NOMO-1 treated with dmso at 0.1 percent for 144 hours (cell line): ENCODE measurements around the gene PGA4.
"Not testable (repeated sequence)": the region's sequence is repeated elsewhere in the genome, so short reads cannot be mapped to it uniquely, and the experiment has no call there.

Source experiments
- DNase-seq: peaks from one replicate; lab custom pipeline; 2025; ENCODE audit not compliant: unreplicated experiment; lab: John Stamatoyannopoulos, UW

The PGA4 gene

DNA sequence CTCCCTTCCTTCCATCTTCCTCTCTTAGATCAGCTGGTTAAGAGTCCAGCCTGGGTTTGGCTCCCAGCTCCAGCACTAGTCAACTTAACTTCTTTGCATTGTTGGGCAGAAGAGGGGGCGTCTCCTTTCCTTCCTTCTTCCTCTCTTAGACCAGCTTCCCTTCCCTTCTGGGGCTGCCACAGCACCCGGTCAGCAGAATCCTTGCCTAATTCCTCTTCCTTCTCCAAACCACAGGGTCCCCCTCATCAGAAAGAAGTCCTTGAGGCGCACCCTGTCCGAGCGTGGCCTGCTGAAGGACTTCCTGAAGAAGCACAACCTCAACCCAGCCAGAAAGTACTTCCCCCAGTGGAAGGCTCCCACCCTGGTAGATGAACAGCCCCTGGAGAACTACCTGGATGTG lies 18.3 kb upstream of the PGA4 start:
- not testable (repeated sequence) for DNase-seq

- not testable (repeated sequence) for DNase-seq
These were observed 17.6 kb upstream of the PGA4 start for GRCh38 chr11:61204502-61205059.

DNA sequence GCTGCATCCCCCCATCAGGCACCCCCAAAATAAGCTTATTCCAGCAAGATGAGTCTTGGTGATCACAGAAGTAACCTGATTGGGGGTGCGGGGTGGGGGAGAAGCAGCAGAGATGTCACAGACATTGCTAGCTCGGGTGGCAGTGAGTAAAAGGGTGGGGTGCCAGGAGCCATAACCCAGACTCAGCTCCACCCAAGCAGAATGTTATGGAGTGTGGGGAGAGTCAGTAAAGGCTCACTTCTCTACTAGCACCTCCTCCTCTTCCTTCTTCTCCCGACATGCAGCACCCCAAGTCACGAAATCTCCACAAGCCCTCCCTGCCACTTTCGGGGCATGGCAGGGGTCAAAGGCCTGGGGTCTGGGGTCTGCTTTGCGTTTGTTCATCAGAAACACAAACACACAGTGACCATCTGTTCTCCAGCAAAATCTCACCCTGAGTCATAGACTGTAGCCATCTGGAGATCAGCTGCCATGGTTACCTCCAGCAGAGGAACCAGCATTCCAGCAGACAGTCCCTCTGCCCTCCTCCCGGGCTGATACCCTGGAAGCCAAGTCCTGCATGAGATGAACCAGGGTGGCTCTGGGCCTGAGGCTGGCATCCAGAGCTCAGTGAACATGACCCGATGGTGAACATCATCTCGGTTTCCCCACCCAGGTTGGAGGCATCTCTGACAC lies 14.4 kb upstream of the PGA4 start:
- DNase-seq, result not testable (repeated sequence)

DNA sequence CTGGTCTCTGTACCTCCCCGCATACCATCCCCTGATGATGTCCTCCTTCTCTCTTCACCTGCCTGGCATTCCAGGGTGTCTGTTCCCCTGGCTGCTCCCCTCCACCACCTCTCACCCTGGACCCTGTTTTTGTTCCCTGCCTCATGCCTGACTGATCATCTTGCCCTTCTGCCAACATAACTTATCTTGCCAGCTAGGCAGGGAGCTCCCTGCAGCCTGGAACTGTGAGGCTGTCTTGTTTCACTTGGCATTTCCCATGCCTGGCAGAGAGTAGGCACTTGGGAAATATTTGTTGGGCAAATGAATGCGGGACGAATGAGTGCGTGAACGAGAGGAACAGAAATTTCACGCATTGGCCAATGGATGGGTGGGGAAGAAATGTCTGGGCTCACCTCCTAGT lies 11.5 kb upstream of the PGA4 start:
- DNase-seq, result not testable (repeated sequence)

- DNase-seq, result not testable (repeated sequence)
These were observed 10.7 kb upstream of the PGA4 start for GRCh38 chr11:61211327-61211952.

GRCh38 chr11:61212202-61212601 lies 9.9 kb upstream of the PGA4 start:
- DNase-seq, result not testable (repeated sequence)

GRCh38 chr11:61213711-61214324 lies 8.3 kb upstream of the PGA4 start:
- not testable (repeated sequence) for DNase-seq

DNA sequence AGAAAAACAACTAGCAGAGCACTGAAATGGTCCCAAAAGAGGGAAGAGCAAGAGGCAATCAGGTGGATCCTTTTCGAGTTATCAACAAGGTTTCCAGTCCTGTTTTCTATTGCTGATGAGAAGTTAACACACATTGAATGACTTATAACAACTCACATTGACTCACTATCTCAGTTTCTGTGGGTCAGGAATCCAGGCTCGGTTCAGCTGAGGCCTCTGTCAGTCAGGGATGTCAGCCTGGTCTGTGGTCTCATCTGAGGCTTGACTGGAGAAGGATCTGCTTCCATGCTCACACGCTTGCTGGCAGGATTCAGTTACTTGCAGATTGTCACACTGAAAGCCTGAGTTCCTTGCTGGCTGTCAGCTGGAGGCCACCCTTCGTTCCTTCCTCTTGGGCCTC lies 3.8 kb upstream of the PGA4 start:
- DNase-seq, result not testable (repeated sequence)

- DNase-seq, result not testable (repeated sequence)
These were observed 3.1 kb upstream of the PGA4 start for GRCh38 chr11:61219016-61219415.

- not testable (repeated sequence) for DNase-seq
These were observed 545 bp downstream of the PGA4 start for GRCh38 chr11:61222692-61223091.

DNA sequence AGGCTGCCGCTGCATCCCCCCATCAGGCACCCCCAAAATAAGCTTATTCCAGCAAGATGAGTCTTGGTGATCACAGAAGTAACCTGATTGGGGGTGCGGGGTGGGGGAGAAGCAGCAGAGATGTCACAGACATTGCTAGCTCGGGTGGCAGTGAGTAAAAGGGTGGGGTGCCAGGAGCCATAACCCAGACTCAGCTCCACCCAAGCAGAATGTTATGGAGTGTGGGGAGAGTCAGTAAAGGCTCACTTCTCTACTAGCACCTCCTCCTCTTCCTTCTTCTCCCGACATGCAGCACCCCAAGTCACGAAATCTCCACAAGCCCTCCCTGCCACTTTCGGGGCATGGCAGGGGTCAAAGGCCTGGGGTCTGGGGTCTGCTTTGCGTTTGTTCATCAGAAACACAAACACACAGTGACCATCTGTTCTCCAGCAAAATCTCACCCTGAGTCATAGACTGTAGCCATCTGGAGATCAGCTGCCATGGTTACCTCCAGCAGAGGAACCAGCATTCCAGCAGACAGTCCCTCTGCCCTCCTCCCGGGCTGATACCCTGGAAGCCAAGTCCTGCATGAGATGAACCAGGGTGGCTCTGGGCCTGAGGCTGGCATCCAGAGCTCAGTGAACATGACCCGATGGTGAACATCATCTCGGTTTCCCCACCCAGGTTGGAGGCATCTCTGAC lies 4.5 kb downstream of the PGA4 start:
- not testable (repeated sequence) for DNase-seq

DNA sequence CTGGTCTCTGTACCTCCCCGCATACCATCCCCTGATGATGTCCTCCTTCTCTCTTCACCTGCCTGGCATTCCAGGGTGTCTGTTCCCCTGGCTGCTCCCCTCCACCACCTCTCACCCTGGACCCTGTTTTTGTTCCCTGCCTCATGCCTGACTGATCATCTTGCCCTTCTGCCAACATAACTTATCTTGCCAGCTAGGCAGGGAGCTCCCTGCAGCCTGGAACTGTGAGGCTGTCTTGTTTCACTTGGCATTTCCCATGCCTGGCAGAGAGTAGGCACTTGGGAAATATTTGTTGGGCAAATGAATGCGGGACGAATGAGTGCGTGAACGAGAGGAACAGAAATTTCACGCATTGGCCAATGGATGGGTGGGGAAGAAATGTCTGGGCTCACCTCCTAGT lies 7.3 kb downstream of the PGA4 start:
- DNase-seq, result not testable (repeated sequence)

GRCh38 chr11:61231033-61231432 lies 8.9 kb downstream of the PGA4 start:
- DNase-seq, result not testable (repeated sequence)

GRCh38 chr11:61231585-61231984 lies 9.4 kb downstream of the PGA4 start:
- not testable (repeated sequence) for DNase-seq

GRCh38 chr11:61232548-61233145 lies 10.5 kb downstream of the PGA4 start:
- DNase-seq, result not testable (repeated sequence)

GRCh38 chr11:61237130-61237529 lies 15.0 kb downstream of the PGA4 start:
- not testable (repeated sequence) for DNase-seq

DNA sequence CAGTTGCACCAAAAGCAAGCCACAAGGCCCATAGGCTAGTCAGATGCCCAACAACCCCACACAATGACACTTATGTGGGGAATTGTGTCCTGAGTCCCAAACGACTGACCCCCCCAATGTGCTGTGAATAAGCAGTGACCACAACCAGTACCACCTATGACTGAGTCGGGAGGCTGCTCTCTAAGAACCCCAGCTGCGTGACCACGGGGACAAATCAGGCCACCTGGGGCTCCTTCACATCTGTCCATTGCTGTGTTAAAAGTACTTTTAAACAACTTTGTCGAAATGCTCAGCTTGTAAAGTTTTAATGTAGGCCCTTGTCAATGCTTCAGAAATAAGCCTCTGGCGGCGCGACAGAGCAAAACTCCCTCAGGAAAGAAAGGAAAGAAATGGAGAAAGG lies 18.1 kb downstream of the PGA4 start:
- DNase-seq, result not testable (repeated sequence)

DNA sequence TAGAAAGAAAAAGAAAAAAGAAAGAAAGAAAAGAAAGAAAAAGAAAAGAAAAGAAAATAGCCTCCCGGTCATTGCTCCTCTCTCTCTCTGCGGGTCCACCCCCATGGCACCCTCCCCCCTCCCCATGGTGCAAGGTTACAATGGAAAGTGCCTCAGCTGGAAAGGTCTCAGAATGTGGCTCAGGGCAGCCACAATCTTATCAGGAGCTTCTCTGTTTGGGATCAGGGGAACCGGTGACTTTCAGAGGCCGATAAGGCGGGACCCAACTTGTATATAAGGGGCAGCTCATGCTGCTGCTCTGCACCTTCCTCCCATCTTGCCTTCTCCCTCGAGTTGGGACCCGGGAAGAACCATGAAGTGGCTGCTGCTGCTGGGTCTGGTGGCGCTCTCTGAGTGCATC lies 18.7 kb downstream of the PGA4 start, which contains the start of gene PGA5:
Gene PGA5, plus strand, starts transcription at position 301 of the 400 bp plus-strand sequence. Its CDS starts 52 bp downstream, at position 353.
- not testable (repeated sequence) for DNase-seq

DNA sequence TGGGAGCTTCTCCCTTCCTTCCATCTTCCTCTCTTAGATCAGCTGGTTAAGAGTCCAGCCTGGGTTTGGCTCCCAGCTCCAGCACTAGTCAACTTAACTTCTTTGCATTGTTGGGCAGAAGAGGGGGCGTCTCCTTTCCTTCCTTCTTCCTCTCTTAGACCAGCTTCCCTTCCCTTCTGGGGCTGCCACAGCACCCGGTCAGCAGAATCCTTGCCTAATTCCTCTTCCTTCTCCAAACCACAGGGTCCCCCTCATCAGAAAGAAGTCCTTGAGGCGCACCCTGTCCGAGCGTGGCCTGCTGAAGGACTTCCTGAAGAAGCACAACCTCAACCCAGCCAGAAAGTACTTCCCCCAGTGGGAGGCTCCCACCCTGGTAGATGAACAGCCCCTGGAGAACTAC lies 19.4 kb downstream of the PGA4 start:
- DNase-seq, result not testable (repeated sequence)

DNA sequence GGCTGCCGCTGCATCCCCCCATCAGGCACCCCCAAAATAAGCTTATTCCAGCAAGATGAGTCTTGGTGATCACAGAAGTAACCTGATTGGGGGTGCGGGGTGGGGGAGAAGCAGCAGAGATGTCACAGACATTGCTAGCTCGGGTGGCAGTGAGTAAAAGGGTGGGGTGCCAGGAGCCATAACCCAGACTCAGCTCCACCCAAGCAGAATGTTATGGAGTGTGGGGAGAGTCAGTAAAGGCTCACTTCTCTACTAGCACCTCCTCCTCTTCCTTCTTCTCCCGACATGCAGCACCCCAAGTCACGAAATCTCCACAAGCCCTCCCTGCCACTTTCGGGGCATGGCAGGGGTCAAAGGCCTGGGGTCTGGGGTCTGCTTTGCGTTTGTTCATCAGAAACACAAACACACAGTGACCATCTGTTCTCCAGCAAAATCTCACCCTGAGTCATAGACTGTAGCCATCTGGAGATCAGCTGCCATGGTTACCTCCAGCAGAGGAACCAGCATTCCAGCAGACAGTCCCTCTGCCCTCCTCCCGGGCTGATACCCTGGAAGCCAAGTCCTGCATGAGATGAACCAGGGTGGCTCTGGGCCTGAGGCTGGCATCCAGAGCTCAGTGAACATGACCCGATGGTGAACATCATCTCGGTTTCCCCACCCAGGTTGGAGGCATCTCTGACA lies 23.3 kb downstream of the PGA4 start:
- DNase-seq, result not testable (repeated sequence)
